H1 (cell line): ENCODE measurements around the gene TFAP2E. TPM values are rescaled to one million over a fixed set of nuclear protein-coding genes. Genes with fewer than 3 reads are reported as not detected.

Experiments used
- BRCA1 ChIP-seq: IDR thresholded peaks from 2 replicates; pipeline ENCODE4 v1.6.1; 2012; ENCODE audit warnings: low read depth, low read length, improper control_type of control experiment
- CBX8 ChIP-seq: fragments of 300-800, 300-1000 bp; sonication (generic); IDR thresholded peaks from 2 replicates; pipeline ENCODE4 v1.7.1; 2016; ENCODE audit warnings: low read depth, low read length, borderline replicate concordance
- EGR1 ChIP-seq: IDR thresholded peaks from 2 replicates; pipeline ENCODE4 v1.6.1; 2011; ENCODE audit warnings: low read depth, low read length, borderline replicate concordance
- EP300 ChIP-seq, 2 experiments: IDR thresholded peaks; 1 replicate in 1 of 2; 2 replicates in 1 of 2; pipeline ENCODE4 v1.6.1; 2011 to 2012; ENCODE audit warnings: low read depth in 2 of 2, low read length in 2 of 2, mild to moderate bottlenecking in 2 of 2, borderline replicate concordance in 1 of 2, inconsistent platforms in 1 of 2, moderate library complexity in 1 of 2
- EZH2 ChIP-seq: fragments of 200-600 bp; sonication (generic); IDR thresholded peaks from 2 replicates; pipeline ENCODE4 v1.7.1; 2012; ENCODE audit warnings: low read depth, mild to moderate bottlenecking, moderate library complexity, low read length, inconsistent platforms; ENCODE audit not compliant: severe bottlenecking
- HDAC2 ChIP-seq, 2 experiments: fragments of 300-600 bp in 1 of 2; sonication (generic) in 1 of 2; IDR thresholded peaks; 2 replicates each; pipeline ENCODE4 v1.6.1; 2011 to 2012; ENCODE audit warnings: low read depth in 2 of 2, low read length in 2 of 2, mild to moderate bottlenecking in 2 of 2, moderate library complexity in 2 of 2, borderline replicate concordance in 1 of 2, inconsistent platforms in 1 of 2
- JUND ChIP-seq: IDR thresholded peaks from 2 replicates; pipeline ENCODE4 v1.6.1; 2011; ENCODE audit warnings: mild to moderate bottlenecking, improper control_type of control experiment, low read length
- KDM1A ChIP-seq: fragments of 200-600, 300-600 bp; sonication (generic); IDR thresholded peaks from 2 replicates; pipeline ENCODE4 v1.7.1; 2016; ENCODE audit warnings: mild to moderate bottlenecking, low read length, borderline replicate concordance
- MAX ChIP-seq: IDR thresholded peaks from 2 replicates; pipeline ENCODE4 v1.6.1; 2012; ENCODE audit warnings: inconsistent platforms
- NRF1 ChIP-seq: IDR thresholded peaks from 2 replicates; pipeline ENCODE4 v1.6.1; 2011; ENCODE audit warnings: mild to moderate bottlenecking, low read depth, low read length, improper control_type of control experiment
- PHF8 ChIP-seq: fragments of 200-600 bp; sonication (generic); conservative IDR thresholded peaks from 2 replicates; pipeline ENCODE4 v1.7.1; 2012; ENCODE audit warnings: low read depth, mild to moderate bottlenecking, inconsistent platforms, low read length, moderate library complexity
- POLR2A ChIP-seq, 2 experiments: IDR thresholded peaks; 1 replicate in 1 of 2; 2 replicates in 1 of 2; pipeline ENCODE4 v1.6.1; 2011; ENCODE audit warnings: low read depth in 2 of 2, low read length in 2 of 2, mild to moderate bottlenecking in 2 of 2; ENCODE audit errors: control extremely low read depth in 1 of 2
- POLR2AphosphoS5 ChIP-seq: IDR thresholded peaks from 2 replicates; pipeline ENCODE4 v1.6.1; 2011; ENCODE audit warnings: low read depth, low read length
- POU5F1 ChIP-seq: IDR thresholded peaks from 2 replicates; pipeline ENCODE4 v1.6.1; 2011; ENCODE audit warnings: low read depth, mild to moderate bottlenecking, low read length, moderate library complexity
- RFX5 ChIP-seq: IDR thresholded peaks from 2 replicates; pipeline ENCODE4 v1.6.1; 2011; ENCODE audit warnings: low read depth, low read length, improper control_type of control experiment, borderline replicate concordance
- SP2 ChIP-seq: IDR thresholded peaks from 2 replicates; pipeline ENCODE4 v1.6.1; 2012; ENCODE audit warnings: mild to moderate bottlenecking, low read length, inconsistent platforms
- TEAD4 ChIP-seq: IDR thresholded peaks from 2 replicates; pipeline ENCODE4 v1.6.1; 2012; ENCODE audit warnings: low read depth, low read length, inconsistent platforms, mixed read lengths
- USF2 ChIP-seq: IDR thresholded peaks from 2 replicates; pipeline ENCODE4 v1.6.1; 2011; ENCODE audit warnings: low read length, improper control_type of control experiment
- YY1 ChIP-seq: IDR thresholded peaks from 2 replicates; pipeline ENCODE4 v1.6.1; 2011; ENCODE audit warnings: low read depth, mild to moderate bottlenecking, low read length
- polyA plus RNA-seq, 7 experiments: library from polyadenylated mRNA; depleted of rRNA in 3 of 7; stranded (reverse) in 5 of 7; unstranded in 2 of 7; fragments of >200 nt in 5 of 7; fragments of 200-250 nt in 2 of 7; gene quantifications; 1 replicate in 5 of 7; 2 replicates in 1 of 7; 4 replicates in 1 of 7; pipeline versions ENCODE4 v1.2.1 to v1.2.3, GENCODE V29; 2011 to 2013; ENCODE audit warnings: missing spikeins in 2 of 7, mixed read lengths in 2 of 7
- total RNA-seq: library from RNA; stranded (reverse); fragmentation: NEBNext Ultra II Directional; extraction: Animal tissue kit (Norgen Biotek cat#: 25700); gene quantifications from 2 replicates; pipeline ENCODE4 v1.2.1, GENCODE V29; 2021
- TF ChIP-seq, protein P1 (sequence below), 3 experiments: IDR thresholded peaks; 1 replicate in 2 of 3; 2 replicates in 1 of 3; pipeline versions ENCODE4 v1.5.1 to v1.6.1; 2011; ENCODE audit warnings: low read length in 3 of 3, mild to moderate bottlenecking in 3 of 3, inconsistent platforms in 2 of 3, low read depth in 1 of 3, moderate library complexity in 1 of 3; ENCODE audit not compliant: insufficient read depth in 1 of 3; ENCODE audit errors: control extremely low read depth in 1 of 3

The TFAP2E gene
- total and polyA plus RNA-seq, 2 of the 8 experiments (the other 6 are each of a cell fraction or from before 2014, with no cell fraction given) = 0.24 to 0.50 TPM

GRCh38 chr1:35557611-35558373 is 15.3 kb upstream of the TFAP2E start, which contains the start of gene NCDN (continued):
- TF ChIP-seq BRCA1 (no peak), TEAD4 (no peak), EP300 (IDR thresholded peaks at IDR 0.05; ENCODE audit: borderline replicate concordance in 1 of 2, low read depth in 2 of 2, low read length in 2 of 2) (0 out of 3 replicates have a peak, but pooled peaks of 1 of the 2 experiments have one; percentile 21), POU5F1 (0 out of 2 replicates have a peak, but pooled peaks have one; percentile 35), YY1 (peak; percentile 99), KDM1A (no peak), CBX8 (no peak), NRF1 (no peak), SP2 (no peak), POLR2AphosphoS5 (peak; percentile 84; the same call in 1 of the 2 replicates), HDAC2 (IDR thresholded peaks at IDR 0.05; ENCODE audit: borderline replicate concordance in 1 of 2, low read depth in 2 of 2, low read length in 2 of 2) (no peak; a peak in 1 of 4 replicates), USF2 (0 out of 2 replicates have a peak, but pooled peaks have one; percentile 12), POLR2A (IDR thresholded peaks at IDR 0.05; ENCODE audit: control extremely low read depth in 1 of 2, low read depth in 2 of 2, low read length in 2 of 2) (peak in 1 of 2 experiments; percentile 30; a peak in 1 of 3 replicates), JUND (peak; percentile 61; the same call in 1 of the 2 replicates), RFX5 (no peak), PHF8 (peak; percentile 82), EZH2 (no peak), MAX (0 out of 2 replicates have a peak, but pooled peaks have one; percentile 24), EGR1 (peak; percentile 99)
- TF ChIP-seq, protein P1, sequence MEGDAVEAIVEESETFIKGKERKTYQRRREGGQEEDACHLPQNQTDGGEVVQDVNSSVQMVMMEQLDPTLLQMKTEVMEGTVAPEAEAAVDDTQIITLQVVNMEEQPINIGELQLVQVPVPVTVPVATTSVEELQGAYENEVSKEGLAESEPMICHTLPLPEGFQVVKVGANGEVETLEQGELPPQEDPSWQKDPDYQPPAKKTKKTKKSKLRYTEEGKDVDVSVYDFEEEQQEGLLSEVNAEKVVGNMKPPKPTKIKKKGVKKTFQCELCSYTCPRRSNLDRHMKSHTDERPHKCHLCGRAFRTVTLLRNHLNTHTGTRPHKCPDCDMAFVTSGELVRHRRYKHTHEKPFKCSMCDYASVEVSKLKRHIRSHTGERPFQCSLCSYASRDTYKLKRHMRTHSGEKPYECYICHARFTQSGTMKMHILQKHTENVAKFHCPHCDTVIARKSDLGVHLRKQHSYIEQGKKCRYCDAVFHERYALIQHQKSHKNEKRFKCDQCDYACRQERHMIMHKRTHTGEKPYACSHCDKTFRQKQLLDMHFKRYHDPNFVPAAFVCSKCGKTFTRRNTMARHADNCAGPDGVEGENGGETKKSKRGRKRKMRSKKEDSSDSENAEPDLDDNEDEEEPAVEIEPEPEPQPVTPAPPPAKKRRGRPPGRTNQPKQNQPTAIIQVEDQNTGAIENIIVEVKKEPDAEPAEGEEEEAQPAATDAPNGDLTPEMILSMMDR (IDR thresholded peaks at IDR 0.05; ENCODE audit: control extremely low read depth in 1 of 3, insufficient read depth in 1 of 3, low read depth in 1 of 3, low read length in 3 of 3) = no peak
